Mesenchymal stem cell (in vitro differentiated cells and primary cell): ENCODE measurements around the gene KDM3A.
A peak's percentile ranks its signal among the peaks of the same experiment; 100 is the strongest.

Source experiments
- DNase-seq: peaks from one replicate; pipeline ENCODE4 v3.0.0-alpha.2; 2013
- H2AFZ ChIP-seq: one replicate; pipeline ENCODE4 v1.6.1; 2013; ENCODE audit warnings: low read depth, mild to moderate bottlenecking, control low read depth, inconsistent platforms, low read length, moderate library complexity
- H2AK5ac ChIP-seq: 2 replicates; pipeline ENCODE4 v1.6.1; 2013; ENCODE audit warnings: low read length, moderate library complexity, mild to moderate bottlenecking, inconsistent platforms; ENCODE audit not compliant: severe bottlenecking
- H2BK120ac ChIP-seq: one replicate; pipeline ENCODE4 v1.6.1; 2013; ENCODE audit warnings: low read depth, mild to moderate bottlenecking, inconsistent platforms, low read length, moderate library complexity
- H2BK12ac ChIP-seq, 2 experiments: one replicate each; pipeline ENCODE4 v1.6.1; 2013; ENCODE audit warnings: inconsistent platforms in 2 of 2, low read length in 2 of 2, mild to moderate bottlenecking in 2 of 2, moderate library complexity in 2 of 2, control low read depth in 1 of 2
- H2BK15ac ChIP-seq: one replicate; pipeline ENCODE4 v1.6.1; 2013; ENCODE audit warnings: mild to moderate bottlenecking, low read depth, inconsistent platforms; ENCODE audit not compliant: poor library complexity, severe bottlenecking
- H2BK5ac ChIP-seq: 2 replicates; pipeline ENCODE4 v1.6.1; 2013; ENCODE audit warnings: low read depth, mild to moderate bottlenecking, low read length, control low read depth, inconsistent platforms; ENCODE audit not compliant: poor library complexity, severe bottlenecking
- H3K14ac ChIP-seq, 2 experiments: one replicate each; pipeline ENCODE4 v1.6.1; 2013; ENCODE audit warnings: inconsistent platforms in 2 of 2, low read length in 2 of 2, control low read depth in 1 of 2, mild to moderate bottlenecking in 1 of 2, moderate library complexity in 1 of 2
- H3K18ac ChIP-seq, 2 experiments: one replicate each; pipeline ENCODE4 v1.6.1; 2013; ENCODE audit warnings: inconsistent platforms in 2 of 2, low read length in 2 of 2, control low read depth in 1 of 2, low read depth in 1 of 2, mild to moderate bottlenecking in 1 of 2
- H3K23ac ChIP-seq, 2 experiments: one replicate each; pipeline ENCODE4 v1.6.1; 2013; ENCODE audit warnings: inconsistent platforms in 2 of 2, low read length in 2 of 2, mild to moderate bottlenecking in 2 of 2, moderate library complexity in 2 of 2, control low read depth in 1 of 2
- H3K27ac ChIP-seq: 2 replicates; pipeline ENCODE4 v1.5.1; 2013; ENCODE audit warnings: mild to moderate bottlenecking, moderate library complexity, low read length, control low read depth, inconsistent platforms; ENCODE audit not compliant: poor library complexity, severe bottlenecking
- H3K27me3 ChIP-seq, 2 experiments: 2 replicates each; pipeline versions ENCODE4 v1.6.1 to v1.7.0; 2013; ENCODE audit warnings: low read length in 2 of 2, mild to moderate bottlenecking in 2 of 2, moderate library complexity in 2 of 2, control low read depth in 1 of 2, inconsistent platforms in 1 of 2; ENCODE audit not compliant: control insufficient read depth in 1 of 2, insufficient read depth in 1 of 2
- H3K36me3 ChIP-seq, 2 experiments: 2 replicates each; pipeline versions ENCODE4 v1.6.1 to v1.7.0; 2013; ENCODE audit warnings: low read length in 2 of 2, control low read depth in 1 of 2, inconsistent platforms in 1 of 2, low read depth in 1 of 2, mild to moderate bottlenecking in 1 of 2; ENCODE audit not compliant: insufficient read depth in 2 of 2, control insufficient read depth in 1 of 2
- H3K4ac ChIP-seq, 2 experiments: one replicate each; pipeline ENCODE4 v1.6.1; 2013; ENCODE audit warnings: inconsistent platforms in 2 of 2, low read length in 2 of 2, mild to moderate bottlenecking in 2 of 2, moderate library complexity in 2 of 2, control low read depth in 1 of 2, low read depth in 1 of 2
- H3K4me1 ChIP-seq: 2 replicates; pipeline ENCODE4 v1.6.1; 2013; ENCODE audit warnings: low read depth, low read length, control low read depth; ENCODE audit not compliant: control insufficient read depth, insufficient read depth
- H3K4me2 ChIP-seq: 2 replicates; pipeline ENCODE4 v1.6.1; 2013; ENCODE audit warnings: low read length, mild to moderate bottlenecking, inconsistent platforms; ENCODE audit not compliant: poor library complexity, severe bottlenecking
- H3K4me3 ChIP-seq, 2 experiments: 2 replicates each; pipeline versions ENCODE4 v1.5.1 to v1.7.0; 2013; ENCODE audit warnings: low read length in 2 of 2, mild to moderate bottlenecking in 2 of 2, control low read depth in 1 of 2, low read depth in 1 of 2; ENCODE audit not compliant: insufficient read depth in 1 of 2
- H3K79me1 ChIP-seq: replicated peaks from 2 replicates; pipeline ENCODE4 v1.6.1; 2013; ENCODE audit warnings: mild to moderate bottlenecking, control low read depth, low read length, inconsistent platforms; ENCODE audit not compliant: poor library complexity, severe bottlenecking
- H3K9ac ChIP-seq: 2 replicates; pipeline ENCODE4 v1.7.0; 2013; ENCODE audit warnings: mild to moderate bottlenecking, low read length, moderate library complexity
- H3K9me3 ChIP-seq: 2 replicates; pipeline ENCODE4 v1.7.0; 2013; ENCODE audit warnings: mild to moderate bottlenecking, low read length; ENCODE audit not compliant: control insufficient read depth
- H4K8ac ChIP-seq: one replicate; pipeline ENCODE4 v1.6.1; 2013; ENCODE audit warnings: inconsistent platforms, mild to moderate bottlenecking, low read length, moderate library complexity
- H4K91ac ChIP-seq: one replicate; pipeline ENCODE4 v1.6.1; 2013; ENCODE audit warnings: mild to moderate bottlenecking, low read length, inconsistent platforms
- WGBS: methylation state at CpG from one replicate; pipeline ENCODE4 v1.1.7; 2013; ENCODE audit warnings: mixed read lengths; 5-methylcytosine and 5-hydroxymethylcytosine counted together

Gene KDM3A

GRCh38 chr2:86426271-86426670, 14.9 kb upstream of the KDM3A start:
- Histone ChIP-seq H4K8ac (no peak overlapping the region), H2BK120ac (no peak overlapping the region), H3K18ac (no peak overlapping the region), H3K9me3 (peaks cover 24% of the 10 kb centered on the region), H3K4me1 (no peaks in the 10 kb centered on the region), H3K9ac (no peak overlapping the region), H2BK5ac (no peak overlapping the region), H3K27me3 (peaks cover 12 to 48% of the 10 kb centered on the region in 2 experiments), H2BK15ac (no peak overlapping the region), H2BK12ac (no peak overlapping the region), H3K23ac (no peak overlapping the region), H3K79me1 (no peaks in the 10 kb centered on the region), H3K4me2 (no peak overlapping the region), H2AFZ (no peak overlapping the region), H3K36me3 (no peaks in the 10 kb centered on the region), H3K4me3 (no peak overlapping the region), H4K91ac (no peak overlapping the region), H2AK5ac (no peak overlapping the region), H3K27ac (no peak overlapping the region), H3K14ac (no peak overlapping the region), H3K4ac (no peak overlapping the region)
- DNase-seq, result no peak
- WGBS, result 79% methylated on average over 4 of the region's 4 CpGs

- Histone ChIP-seq H3K79me1 (no peaks in the 10 kb centered on the region), H3K4me1 (no peaks in the 10 kb centered on the region), H3K27me3 (peaks cover 9 to 22% of the 10 kb centered on the region in 2 experiments), H3K14ac (no peak overlapping the region), H2BK12ac (no peak overlapping the region), H4K8ac (no peak overlapping the region), H3K4me2 (no peak overlapping the region), H3K23ac (no peak overlapping the region), H2BK120ac (no peak overlapping the region), H3K36me3 (no peaks in the 10 kb centered on the region), H3K9ac (no peak overlapping the region), H3K18ac (no peak overlapping the region), H2AK5ac (no peak overlapping the region), H3K4me3 (no peak overlapping the region), H3K4ac (no peak overlapping the region), H2AFZ (no peak overlapping the region), H2BK5ac (no peak overlapping the region), H3K27ac (no peak overlapping the region), H4K91ac (peak overlapping the region; percentile 15), H3K9me3 (peaks cover 15% of the 10 kb centered on the region), H2BK15ac (no peak overlapping the region)
- 48% methylated on average over 1 of the region's 1 CpG for WGBS
- no peak for DNase-seq
These were observed 11.8 kb upstream of the KDM3A start for GRCh38 chr2:86429335-86429734.

- H3K27ac ChIP-seq, result no peak overlapping the region
- H3K9me3 ChIP-seq, result peaks cover 13% of the 10 kb centered on the region
- no peak overlapping the region for H4K8ac ChIP-seq
- H3K4me3 ChIP-seq, result no peak overlapping the region
- DNase-seq, result no peak
- no peak overlapping the region for H2BK5ac ChIP-seq
- no peak overlapping the region for H3K18ac ChIP-seq
- H4K91ac ChIP-seq, result no peak overlapping the region
- no CpG with 5 or more reads among the region's 1 CpG for WGBS
- H2AFZ ChIP-seq, result no peak overlapping the region
- H3K4me1 ChIP-seq, result no peaks in the 10 kb centered on the region
- H3K23ac ChIP-seq, result no peak overlapping the region
- no peak overlapping the region for H2BK120ac ChIP-seq
- no peak overlapping the region for H2AK5ac ChIP-seq
- H3K79me1 ChIP-seq, result no peaks in the 10 kb centered on the region
- no peak overlapping the region for H3K9ac ChIP-seq
- H3K4me2 ChIP-seq, result no peak overlapping the region
- H3K14ac ChIP-seq, result no peak overlapping the region
- no peak overlapping the region for H2BK12ac ChIP-seq
- H3K27me3 ChIP-seq, result peaks cover 9 to 12% of the 10 kb centered on the region in 2 experiments
- H3K36me3 ChIP-seq, result no peaks in the 10 kb centered on the region
- no peak overlapping the region for H2BK15ac ChIP-seq
- H3K4ac ChIP-seq, result no peak overlapping the region
These were observed 10.8 kb upstream of the KDM3A start for GRCh38 chr2:86430368-86430767.

- no peak overlapping the region for H3K27ac ChIP-seq
- no peak overlapping the region for H2BK5ac ChIP-seq
- H2BK15ac ChIP-seq, result no peak overlapping the region
- H2BK12ac ChIP-seq, result no peak overlapping the region
- no peak overlapping the region for H3K4me3 ChIP-seq
- H3K9me3 ChIP-seq, result peaks cover 19% of the 10 kb centered on the region
- H3K4ac ChIP-seq, result no peak overlapping the region
- DNase-seq, result no peak
- peaks cover 0 to 3% of the 10 kb centered on the region in 2 experiments for H3K36me3 ChIP-seq
- no peaks in the 10 kb centered on the region for H3K79me1 ChIP-seq
- no peak overlapping the region for H3K9ac ChIP-seq
- H2AK5ac ChIP-seq, result no peak overlapping the region
- H4K91ac ChIP-seq, result no peak overlapping the region
- H4K8ac ChIP-seq, result no peak overlapping the region
- peaks cover 0 to 4% of the 10 kb centered on the region in 2 experiments for H3K27me3 ChIP-seq
- no peaks in the 10 kb centered on the region for H3K4me1 ChIP-seq
- H3K14ac ChIP-seq, result no peak overlapping the region
- H3K4me2 ChIP-seq, result no peak overlapping the region
- no peak overlapping the region for H3K23ac ChIP-seq
- no peak overlapping the region for H2BK120ac ChIP-seq
- no peak overlapping the region for H3K18ac ChIP-seq
- no CpG with 5 or more reads among the region's 1 CpG for WGBS
- no peak overlapping the region for H2AFZ ChIP-seq
These were observed 8.0 kb upstream of the KDM3A start for GRCh38 chr2:86433137-86433536.
